DOHH2 (cell line): ENCODE results near the gene CAND2.

ENCODE experiments used
- H3F3A ChIP-seq: fragments of 200-600 bp; sonication (generic), shearing (Covaris generic); 2 replicates; pipeline ENCODE4 v1.6.0; 2016; ENCODE audit warnings: antibody characterized with exemption, mild to moderate bottlenecking; ENCODE audit not compliant: control insufficient read depth, insufficient read depth
- H3K27ac ChIP-seq: fragments of 200-600 bp; sonication (generic); 2 replicates; pipeline ENCODE4 v1.5.1; 2014; ENCODE audit warnings: low read depth, mild to moderate bottlenecking, low read length, moderate library complexity
- H3K27me3 ChIP-seq: fragments of 200-600 bp; sonication (generic); 2 replicates; pipeline ENCODE4 v1.6.1; 2014; ENCODE audit warnings: mild to moderate bottlenecking, low read length, mixed read lengths; ENCODE audit not compliant: control insufficient read depth
- H3K36me3 ChIP-seq: fragments of 200-600 bp; sonication (generic); 2 replicates; pipeline ENCODE4 v1.6.1; 2014; ENCODE audit warnings: mild to moderate bottlenecking, low read length, moderate library complexity, mixed read lengths; ENCODE audit not compliant: control insufficient read depth
- H3K4me1 ChIP-seq: fragments of 200-600 bp; sonication (generic); 2 replicates; pipeline ENCODE4 v1.6.1; 2014; ENCODE audit warnings: mild to moderate bottlenecking, low read length, mixed read lengths; ENCODE audit not compliant: control insufficient read depth
- H3K4me2 ChIP-seq: fragments of 200-600 bp; sonication (generic); 2 replicates; pipeline ENCODE4 v1.6.0; 2014; ENCODE audit warnings: mild to moderate bottlenecking, low read length, moderate library complexity
- H3K4me3 ChIP-seq: fragments of 200-600 bp; sonication (generic); 2 replicates; pipeline ENCODE4 v1.5.1; 2014; ENCODE audit warnings: mild to moderate bottlenecking, low read length, mixed read lengths
- H3K79me2 ChIP-seq: fragments of 200-600 bp; sonication (generic); 2 replicates; pipeline ENCODE4 v1.6.1; 2014; ENCODE audit warnings: mild to moderate bottlenecking, low read length, mixed read lengths; ENCODE audit not compliant: control insufficient read depth
- H3K9me2 ChIP-seq: fragments of 200-600 bp; sonication (generic); replicated peaks from 2 replicates; pipeline ENCODE4 v1.6.1; 2014; ENCODE audit warnings: mild to moderate bottlenecking, low read length, mixed read lengths; ENCODE audit not compliant: control insufficient read depth
- H3K9me3 ChIP-seq: fragments of 200-600 bp; sonication (generic); 2 replicates; pipeline ENCODE4 v1.6.1; 2014; ENCODE audit warnings: antibody characterized with exemption, low read length, mixed read lengths; ENCODE audit not compliant: control insufficient read depth, insufficient read depth
- H4K20me1 ChIP-seq: fragments of 200-600 bp; sonication (generic); 2 replicates; pipeline ENCODE4 v1.6.0; 2014; ENCODE audit warnings: low read depth, mild to moderate bottlenecking, antibody characterized with exemption, low read length, moderate library complexity; ENCODE audit not compliant: control insufficient read depth, insufficient read depth
- EZH2phosphoT487 ChIP-seq: fragments of 200-600 bp; sonication (generic); IDR thresholded peaks from 2 replicates; pipeline ENCODE4 v1.6.1; 2017; ENCODE audit warnings: borderline replicate concordance, mild to moderate bottlenecking, antibody characterized with exemption, low read length, moderate library complexity, mixed read lengths
- TF ChIP-seq, protein P1 (sequence below): fragments of 200-600 bp; sonication (generic); IDR thresholded peaks from one replicate; pipeline ENCODE4 v1.5.1; 2014; ENCODE audit warnings: antibody characterized with exemption, mild to moderate bottlenecking, low read depth, low read length; ENCODE audit not compliant: poor library complexity, severe bottlenecking

CAND2 gene

DNA sequence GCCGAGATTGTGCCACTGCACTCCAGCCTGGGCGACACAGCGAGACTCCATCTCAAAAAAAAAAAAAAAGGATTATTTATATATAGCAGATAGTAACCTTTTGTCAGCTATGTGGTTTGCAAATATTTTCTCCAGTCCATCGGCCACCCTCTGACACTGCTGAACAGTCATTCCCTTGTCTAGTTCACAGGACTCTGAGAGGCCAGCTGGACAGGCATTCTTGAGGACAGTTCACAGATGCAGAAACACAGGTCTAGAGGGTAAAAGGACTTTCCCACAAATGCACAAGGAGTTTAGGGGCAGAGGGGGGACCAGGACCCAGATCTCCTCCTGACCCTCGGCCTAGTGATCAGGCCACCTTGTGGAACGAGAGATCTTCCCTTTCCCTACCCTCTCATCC, 29.9 kb upstream of the CAND2 start:
- Histone ChIP-seq H3K4me1 (peaks cover 30% of the 10 kb centered on the region), H3F3A (peaks cover 3% of the 10 kb centered on the region), H3K9me3 (no peaks in the 10 kb centered on the region), H3K27ac (no peak overlapping the region), H3K4me2 (peak overlapping the region; percentile 4; the same call in 1 of the 2 replicates), H3K4me3 (no peak overlapping the region), H3K27me3 (no peaks in the 10 kb centered on the region), H3K79me2 (no peaks in the 10 kb centered on the region), H4K20me1 (no peaks in the 10 kb centered on the region), H3K36me3 (no peaks in the 10 kb centered on the region), H3K9me2 (no peaks in the 10 kb centered on the region)
- no peak for TF ChIP-seq EZH2phosphoT487
- TF ChIP-seq, protein P1, sequence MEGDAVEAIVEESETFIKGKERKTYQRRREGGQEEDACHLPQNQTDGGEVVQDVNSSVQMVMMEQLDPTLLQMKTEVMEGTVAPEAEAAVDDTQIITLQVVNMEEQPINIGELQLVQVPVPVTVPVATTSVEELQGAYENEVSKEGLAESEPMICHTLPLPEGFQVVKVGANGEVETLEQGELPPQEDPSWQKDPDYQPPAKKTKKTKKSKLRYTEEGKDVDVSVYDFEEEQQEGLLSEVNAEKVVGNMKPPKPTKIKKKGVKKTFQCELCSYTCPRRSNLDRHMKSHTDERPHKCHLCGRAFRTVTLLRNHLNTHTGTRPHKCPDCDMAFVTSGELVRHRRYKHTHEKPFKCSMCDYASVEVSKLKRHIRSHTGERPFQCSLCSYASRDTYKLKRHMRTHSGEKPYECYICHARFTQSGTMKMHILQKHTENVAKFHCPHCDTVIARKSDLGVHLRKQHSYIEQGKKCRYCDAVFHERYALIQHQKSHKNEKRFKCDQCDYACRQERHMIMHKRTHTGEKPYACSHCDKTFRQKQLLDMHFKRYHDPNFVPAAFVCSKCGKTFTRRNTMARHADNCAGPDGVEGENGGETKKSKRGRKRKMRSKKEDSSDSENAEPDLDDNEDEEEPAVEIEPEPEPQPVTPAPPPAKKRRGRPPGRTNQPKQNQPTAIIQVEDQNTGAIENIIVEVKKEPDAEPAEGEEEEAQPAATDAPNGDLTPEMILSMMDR = no peak

DNA sequence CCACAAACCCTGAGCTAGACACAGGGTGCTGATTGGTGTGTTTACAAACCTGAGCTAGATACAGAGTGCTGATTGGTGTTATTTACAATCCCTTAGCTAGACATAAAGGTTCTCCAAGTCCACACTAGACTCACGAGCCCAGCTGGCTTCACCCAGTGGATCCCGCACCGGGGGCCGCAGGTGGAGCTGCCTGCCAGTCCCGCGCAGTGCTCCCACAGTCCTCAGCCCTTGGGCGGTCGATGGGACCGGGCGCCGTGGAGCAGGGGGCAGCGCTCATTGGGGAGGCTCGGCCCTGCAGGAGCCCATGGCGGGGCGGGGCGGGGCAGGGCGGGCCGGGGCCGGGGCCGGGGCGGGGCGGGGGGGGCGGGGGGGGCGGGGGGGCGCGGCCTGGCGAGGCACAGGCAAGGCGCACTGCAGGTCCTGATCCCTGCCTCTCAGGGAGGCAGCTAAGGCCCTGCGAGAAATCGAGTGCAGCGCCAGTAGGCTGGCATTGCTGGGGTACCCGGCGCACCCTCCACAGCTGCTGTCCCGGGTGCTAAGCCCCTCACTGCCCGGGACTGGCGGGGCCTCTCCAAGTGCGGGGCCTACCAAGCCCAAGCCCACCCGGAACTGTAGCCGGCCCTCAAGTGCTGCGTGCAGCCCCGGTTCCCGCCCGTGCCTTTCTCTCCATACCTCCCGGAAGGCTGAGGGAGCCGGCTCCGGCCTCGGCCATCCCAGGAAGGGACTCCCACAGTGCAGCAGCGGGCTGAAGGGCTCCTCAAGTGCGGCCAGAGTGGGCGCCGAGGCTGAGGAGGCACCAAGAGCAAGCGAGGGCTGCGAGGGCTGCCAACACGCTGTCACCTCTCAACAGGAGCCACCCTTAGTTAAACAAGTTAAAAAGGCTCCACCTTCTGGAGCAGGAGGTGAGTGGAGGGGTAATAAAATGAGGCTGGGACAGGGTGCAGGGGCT, 27.6 kb upstream of the CAND2 start:
- Histone ChIP-seq H3F3A (peaks cover 3% of the 10 kb centered on the region), H3K27ac (no peak overlapping the region), H3K79me2 (no peaks in the 10 kb centered on the region), H3K4me3 (no peak overlapping the region), H3K9me3 (no peaks in the 10 kb centered on the region), H4K20me1 (no peaks in the 10 kb centered on the region), H3K27me3 (no peaks in the 10 kb centered on the region), H3K4me2 (no peak overlapping the region), H3K9me2 (no peaks in the 10 kb centered on the region), H3K36me3 (no peaks in the 10 kb centered on the region), H3K4me1 (peaks cover 25% of the 10 kb centered on the region)
- TF ChIP-seq, protein P1 = no peak
- TF ChIP-seq EZH2phosphoT487 = no peak

DNA sequence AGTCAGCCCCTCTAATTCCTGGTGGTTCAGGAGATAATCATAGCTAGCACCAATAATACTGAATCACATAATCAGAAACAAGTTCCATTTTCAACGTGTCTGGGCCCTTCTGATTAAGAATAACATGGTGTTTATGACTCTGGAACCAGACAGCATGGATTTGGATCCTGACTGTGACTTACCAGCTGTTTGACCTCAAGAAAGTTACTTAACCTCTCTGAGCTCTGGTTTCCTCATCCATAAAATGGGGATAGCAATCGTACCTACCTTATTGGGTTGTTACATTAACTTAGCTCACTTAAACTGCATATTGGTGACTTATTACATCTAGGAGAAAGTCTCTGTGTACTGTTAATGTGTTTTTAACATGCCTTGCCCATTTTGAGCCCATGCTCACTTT, 26.7 kb upstream of the CAND2 start:
- Histone ChIP-seq H3K27me3 (no peaks in the 10 kb centered on the region), H3K36me3 (no peaks in the 10 kb centered on the region), H3K4me1 (peaks cover 25% of the 10 kb centered on the region), H3F3A (peaks cover 3% of the 10 kb centered on the region), H3K9me3 (no peaks in the 10 kb centered on the region), H3K9me2 (no peaks in the 10 kb centered on the region), H3K4me2 (no peak overlapping the region), H3K27ac (no peak overlapping the region), H3K4me3 (no peak overlapping the region), H4K20me1 (no peaks in the 10 kb centered on the region), H3K79me2 (no peaks in the 10 kb centered on the region)
- no peak for TF ChIP-seq EZH2phosphoT487
- TF ChIP-seq, protein P1 = no peak
